HAP-1 (cell line): ENCODE data around the gene GRK2.

Experiments
- DNase-seq, 2 experiments: peaks; one replicate each; pipeline ENCODE4 v3.0.0-alpha.2; 2016 to 2020; ENCODE audit warnings: low spot score in 2 of 2
- H3K27me3 ChIP-seq: fragments of 250-450 bp; sonication (Bioruptor Pico); 2 replicates; pipeline ENCODE4 v1.5.1; 2020; ENCODE audit warnings: low read depth, mild to moderate bottlenecking, moderate library complexity
- H3K36me3 ChIP-seq: fragments of 250-450 bp; sonication (Bioruptor Pico); replicated peaks from 2 replicates; pipeline ENCODE4 v1.5.1; 2020; ENCODE audit warnings: mild to moderate bottlenecking
- H3K4me1 ChIP-seq: fragments of 250-450 bp; sonication (Bioruptor Pico); 2 replicates; pipeline ENCODE4 v1.5.1; 2020; ENCODE audit warnings: mild to moderate bottlenecking
- H3K4me3 ChIP-seq: fragments of 250-450 bp; sonication (Bioruptor Pico); 2 replicates; pipeline ENCODE4 v1.5.1; 2020; ENCODE audit warnings: mild to moderate bottlenecking, moderate library complexity
- H3K9me3 ChIP-seq: fragments of 250-450 bp; sonication (Bioruptor Pico); 2 replicates; pipeline ENCODE4 v1.5.1; 2020; ENCODE audit warnings: mild to moderate bottlenecking, moderate library complexity
- in situ Hi-C: fragments of 300-500 bp; cut with MboI; formaldehyde crosslinking; loops from 3 replicates; pipeline ENCODE4 v1.14.3; 2020; ENCODE audit warnings: low sequenced_read_pairs, inconsistent platforms, mixed read lengths

Gene GRK2

GRCh38 chr11:67309661-67310061 lies 43.4 kb downstream of the GRK2 start:
- no peaks in the 10 kb centered on the region for H3K27me3 ChIP-seq
- H3K9me3 ChIP-seq = no peaks in the 10 kb centered on the region
- no peak for DNase-seq
- in situ Hi-C loops = loop anchor here (10.0 kb wide), 1 partner anchor 225 kb away; no protein-coding TSS in a partner anchor
- H3K36me3 ChIP-seq = peaks cover 14% of the 10 kb centered on the region
- H3K4me3 ChIP-seq = no peak overlapping the region
- peaks cover 2% of the 10 kb centered on the region for H3K4me1 ChIP-seq

GRCh38 chr11:67310246-67311050 lies 44.2 kb downstream of the GRK2 start:
- Histone ChIP-seq H3K27me3 (no peaks in the 10 kb centered on the region), H3K9me3 (no peaks in the 10 kb centered on the region), H3K4me3 (no peak overlapping the region), H3K36me3 (peaks cover 14% of the 10 kb centered on the region), H3K4me1 (no peaks in the 10 kb centered on the region)
- in situ Hi-C loops = loop anchor here (10.0 kb wide), 1 partner anchor 226 kb away; no protein-coding TSS in a partner anchor
- no peak for DNase-seq

GRCh38 chr11:67311051-67311555 lies 44.8 kb downstream of the GRK2 start:
- no peak overlapping the region for H3K4me3 ChIP-seq
- peaks cover 14% of the 10 kb centered on the region for H3K36me3 ChIP-seq
- in situ Hi-C loops = loop anchor here (10.0 kb wide), 1 partner anchor 226 kb away; no protein-coding TSS in a partner anchor
- no peak for DNase-seq
- H3K27me3 ChIP-seq = no peaks in the 10 kb centered on the region
- no peaks in the 10 kb centered on the region for H3K9me3 ChIP-seq
- no peaks in the 10 kb centered on the region for H3K4me1 ChIP-seq

- in situ Hi-C loops = loop anchor here (10.0 kb wide), 1 partner anchor 227 kb away; no protein-coding TSS in a partner anchor
- Histone ChIP-seq H3K36me3 (peaks cover 14% of the 10 kb centered on the region), H3K9me3 (no peaks in the 10 kb centered on the region), H3K4me1 (peaks cover 3% of the 10 kb centered on the region; the same call in 1 of the 2 replicates), H3K4me3 (no peak overlapping the region), H3K27me3 (no peaks in the 10 kb centered on the region)
- DNase-seq = no peak
Measured at GRCh38 chr11:67311556-67312082, 45.3 kb downstream of the GRK2 start.

- in situ Hi-C loops = loop anchor here (10.0 kb wide), 1 partner anchor 228 kb away; no protein-coding TSS in a partner anchor
- Histone ChIP-seq H3K36me3 (peaks cover 12% of the 10 kb centered on the region), H3K27me3 (no peaks in the 10 kb centered on the region), H3K4me1 (peaks cover 3% of the 10 kb centered on the region; the same call in 1 of the 2 replicates), H3K9me3 (no peaks in the 10 kb centered on the region), H3K4me3 (no peak overlapping the region)
- DNase-seq = no peak
Measured at GRCh38 chr11:67312187-67313021, 46.1 kb downstream of the GRK2 start.

GRCh38 chr11:67313125-67313890 lies 47.0 kb downstream of the GRK2 start:
- in situ Hi-C loops = loop anchor here (10.0 kb wide), 1 partner anchor 229 kb away; no protein-coding TSS in a partner anchor
- Histone ChIP-seq H3K4me1 (peaks cover 3% of the 10 kb centered on the region; the same call in 1 of the 2 replicates), H3K9me3 (no peaks in the 10 kb centered on the region), H3K36me3 (peaks cover 8% of the 10 kb centered on the region), H3K27me3 (no peaks in the 10 kb centered on the region), H3K4me3 (no peak overlapping the region)
- no peak for DNase-seq

GRCh38 chr11:67314218-67314617 lies 47.9 kb downstream of the GRK2 start:
- Histone ChIP-seq H3K27me3 (no peaks in the 10 kb centered on the region), H3K9me3 (no peaks in the 10 kb centered on the region), H3K4me3 (no peak overlapping the region), H3K36me3 (peaks cover 5% of the 10 kb centered on the region; the same call in 1 of the 2 replicates), H3K4me1 (peaks cover 3% of the 10 kb centered on the region; the same call in 1 of the 2 replicates)
- in situ Hi-C loops = loop anchor here (10.0 kb wide), 1 partner anchor 229 kb away; no protein-coding TSS in a partner anchor
- no peak for DNase-seq

- DNase-seq = no peak
- no peaks in the 10 kb centered on the region for H3K36me3 ChIP-seq
- no peaks in the 10 kb centered on the region for H3K27me3 ChIP-seq
- no peak overlapping the region for H3K4me3 ChIP-seq
- H3K4me1 ChIP-seq = peaks cover 3% of the 10 kb centered on the region; the same call in 1 of the 2 replicates
- no peaks in the 10 kb centered on the region for H3K9me3 ChIP-seq
- in situ Hi-C loops = loop anchor here (5.0 to 10.0 kb wide), 2 partner anchors 53 to 231 kb away; no protein-coding TSS in a partner anchor
Measured at GRCh38 chr11:67315325-67315909, 49.1 kb downstream of the GRK2 start.

- in situ Hi-C loops = loop anchor here (5.0 to 10.0 kb wide), 2 partner anchors 55 to 232 kb away; no protein-coding TSS in a partner anchor
- H3K4me3 ChIP-seq = peak overlapping the region; percentile 59
- no peaks in the 10 kb centered on the region for H3K27me3 ChIP-seq
- H3K4me1 ChIP-seq = peaks cover 3% of the 10 kb centered on the region; the same call in 1 of the 2 replicates
- DNase-seq = no peak
- H3K9me3 ChIP-seq = no peaks in the 10 kb centered on the region
- H3K36me3 ChIP-seq = no peaks in the 10 kb centered on the region
Measured at GRCh38 chr11:67316882-67317204, 50.6 kb downstream of the GRK2 start.

GRCh38 chr11:67317205-67317887 lies 51.1 kb downstream of the GRK2 start:
- no peaks in the 10 kb centered on the region for H3K36me3 ChIP-seq
- in situ Hi-C loops = loop anchor here (5.0 to 10.0 kb wide), 2 partner anchors 55 to 233 kb away; no protein-coding TSS in a partner anchor

GRCh38 chr11:67317888-67318555 lies 51.7 kb downstream of the GRK2 start:
- no peak for DNase-seq
- Histone ChIP-seq H3K4me3 (peak overlapping the region; percentile 59), H3K4me1 (peaks cover 3% of the 10 kb centered on the region; the same call in 1 of the 2 replicates), H3K27me3 (no peaks in the 10 kb centered on the region), H3K36me3 (no peaks in the 10 kb centered on the region), H3K9me3 (no peaks in the 10 kb centered on the region)
- in situ Hi-C loops = loop anchor here (5.0 to 10.0 kb wide), 2 partner anchors 56 to 233 kb away; no protein-coding TSS in a partner anchor

More at GRCh38 chr11:67317205-67317887, 51.1 kb downstream of the GRK2 start:
- H3K4me3 ChIP-seq = peak overlapping the region; percentile 59
- H3K9me3 ChIP-seq = no peaks in the 10 kb centered on the region
- H3K27me3 ChIP-seq = no peaks in the 10 kb centered on the region
- peaks cover 3% of the 10 kb centered on the region; the same call in 1 of the 2 replicates for H3K4me1 ChIP-seq
- peak; percentile 97 to 98 for DNase-seq
